GM10266 (cell line): ENCODE results near the gene NLRC5.

Experiments used
- DNase-seq: peaks from one replicate; pipeline ENCODE4 v3.0.0; 2012; ENCODE audit errors: extremely low spot score
- TF ChIP-seq, protein P1 (sequence below): IDR thresholded peaks from 2 replicates; pipeline ENCODE4 v1.5.1; 2012; ENCODE audit warnings: mild to moderate bottlenecking, low read depth; ENCODE audit not compliant: control insufficient read depth, insufficient read depth; ENCODE audit errors: missing control alignments

NLRC5 gene

DNA sequence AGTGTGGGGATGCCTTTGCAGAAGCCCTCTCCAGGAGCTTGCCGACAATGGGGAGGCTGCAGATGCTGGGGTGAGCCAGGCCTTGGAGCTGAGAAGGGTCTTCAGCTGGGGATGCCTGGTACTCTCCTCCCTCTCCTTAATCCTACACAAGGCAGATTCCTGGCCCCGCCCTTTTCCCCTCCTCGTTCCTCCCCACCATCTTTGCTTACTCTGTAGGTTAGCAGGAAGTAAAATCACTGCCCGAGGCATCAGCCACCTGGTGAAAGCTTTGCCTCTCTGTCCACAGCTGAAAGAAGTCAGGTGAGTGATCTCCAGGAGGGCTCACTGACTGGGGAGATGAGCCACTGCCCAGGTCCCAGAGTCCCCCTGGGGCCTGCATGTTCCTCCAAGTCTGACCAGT, 38.7 kb downstream of the NLRC5 start:
- TF ChIP-seq, protein P1, sequence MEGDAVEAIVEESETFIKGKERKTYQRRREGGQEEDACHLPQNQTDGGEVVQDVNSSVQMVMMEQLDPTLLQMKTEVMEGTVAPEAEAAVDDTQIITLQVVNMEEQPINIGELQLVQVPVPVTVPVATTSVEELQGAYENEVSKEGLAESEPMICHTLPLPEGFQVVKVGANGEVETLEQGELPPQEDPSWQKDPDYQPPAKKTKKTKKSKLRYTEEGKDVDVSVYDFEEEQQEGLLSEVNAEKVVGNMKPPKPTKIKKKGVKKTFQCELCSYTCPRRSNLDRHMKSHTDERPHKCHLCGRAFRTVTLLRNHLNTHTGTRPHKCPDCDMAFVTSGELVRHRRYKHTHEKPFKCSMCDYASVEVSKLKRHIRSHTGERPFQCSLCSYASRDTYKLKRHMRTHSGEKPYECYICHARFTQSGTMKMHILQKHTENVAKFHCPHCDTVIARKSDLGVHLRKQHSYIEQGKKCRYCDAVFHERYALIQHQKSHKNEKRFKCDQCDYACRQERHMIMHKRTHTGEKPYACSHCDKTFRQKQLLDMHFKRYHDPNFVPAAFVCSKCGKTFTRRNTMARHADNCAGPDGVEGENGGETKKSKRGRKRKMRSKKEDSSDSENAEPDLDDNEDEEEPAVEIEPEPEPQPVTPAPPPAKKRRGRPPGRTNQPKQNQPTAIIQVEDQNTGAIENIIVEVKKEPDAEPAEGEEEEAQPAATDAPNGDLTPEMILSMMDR: no peak
- DNase-seq: no peak

DNA sequence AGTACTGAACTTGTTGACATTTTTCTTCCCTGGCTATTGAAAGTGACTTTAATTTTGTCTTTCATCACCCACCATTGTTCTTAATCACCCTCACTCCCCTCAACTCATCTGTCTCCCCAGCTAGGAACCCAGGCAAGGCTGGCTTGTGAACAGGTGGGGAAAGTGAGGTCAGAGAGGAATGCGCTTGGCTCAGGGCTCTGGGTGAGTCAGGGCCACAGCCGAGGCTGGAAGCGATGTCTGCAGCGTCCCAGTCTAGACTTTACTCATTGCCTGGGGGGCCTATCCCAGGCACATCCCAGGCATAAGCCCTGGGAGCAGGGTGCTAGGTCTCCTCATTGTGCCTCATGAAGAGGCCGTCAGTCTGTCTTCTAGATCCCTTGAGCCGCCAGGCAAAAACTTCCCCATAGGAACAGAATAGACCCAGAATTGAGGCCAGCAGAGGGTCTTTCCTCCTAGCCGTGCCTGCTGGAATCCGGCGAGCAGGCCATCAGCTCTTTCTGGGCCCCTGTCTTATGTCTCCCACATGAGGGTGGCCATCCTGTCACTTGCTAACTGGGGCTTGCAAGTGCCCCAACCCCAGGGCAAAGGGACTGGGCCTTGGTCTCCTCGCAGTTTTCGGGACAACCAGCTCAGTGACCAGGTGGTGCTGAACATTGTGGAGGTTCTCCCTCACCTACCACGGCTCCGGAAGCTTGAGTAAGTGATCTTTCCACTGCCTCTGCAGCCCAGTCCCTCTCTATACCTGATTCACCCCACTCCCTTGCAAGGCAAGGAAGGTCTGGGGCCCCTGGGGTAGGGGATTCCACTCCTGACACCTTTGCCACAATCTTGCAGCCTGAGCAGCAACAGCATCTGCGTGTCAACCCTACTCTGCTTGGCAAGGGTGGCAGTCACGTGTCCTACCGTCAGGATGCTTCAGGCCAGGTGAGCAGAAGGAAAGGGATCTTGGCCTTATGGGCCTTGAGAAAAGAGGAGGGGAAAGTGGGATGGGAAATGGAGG, 40.1 kb downstream of the NLRC5 start:
- DNase-seq: no peak

DNA sequence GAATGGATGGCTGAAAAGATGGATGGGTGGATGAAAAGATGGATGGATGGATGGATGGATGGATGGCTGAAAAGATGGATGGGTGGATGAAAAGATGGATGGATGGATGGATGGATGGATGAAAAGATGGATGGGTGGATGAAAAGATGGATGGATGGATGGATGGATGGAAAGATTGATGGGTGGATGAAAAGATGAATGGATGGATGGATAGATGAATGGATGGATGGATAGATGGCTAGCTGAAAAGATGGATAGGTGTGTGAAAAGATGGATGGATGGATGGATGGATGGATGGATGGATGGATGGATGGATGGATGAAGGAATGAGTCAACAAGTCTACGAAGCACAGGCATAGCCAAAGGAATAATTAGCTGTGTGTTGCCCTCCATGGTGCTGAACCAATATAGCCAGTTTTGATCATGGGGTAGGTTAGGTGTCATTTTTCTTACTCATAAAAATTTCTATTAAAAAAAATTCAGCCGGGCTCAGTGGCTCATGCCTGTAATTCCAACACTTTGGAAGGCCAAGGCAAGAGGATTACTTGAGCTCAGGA, 41.1 kb downstream of the NLRC5 start:
- DNase-seq: no peak
- TF ChIP-seq, protein P1: no peak

More for the DNA sequence above, 40.1 kb downstream of the NLRC5 start:
- TF ChIP-seq, protein P1: no peak

DNA sequence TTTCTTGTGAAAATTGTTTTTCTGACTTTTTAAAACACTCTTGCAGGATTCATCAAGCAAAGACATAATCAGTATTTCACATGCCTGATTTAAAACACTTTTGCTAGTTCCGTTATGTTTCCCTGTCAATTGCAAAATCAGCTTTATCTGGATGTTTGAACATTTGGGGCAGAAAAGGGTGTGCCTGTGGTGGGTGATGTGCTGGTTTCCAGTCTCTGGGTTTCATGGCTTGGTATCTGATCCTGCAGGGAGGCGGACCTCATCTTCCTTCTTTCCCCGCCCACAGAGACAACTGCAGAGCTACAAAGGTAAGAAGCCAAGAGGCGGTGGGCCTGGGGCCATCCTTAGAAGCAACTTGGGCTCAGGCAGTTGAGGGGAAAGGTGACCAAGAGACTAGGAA, 41.8 kb downstream of the NLRC5 start:
- TF ChIP-seq, protein P1: no peak
- no peak for DNase-seq

DNA sequence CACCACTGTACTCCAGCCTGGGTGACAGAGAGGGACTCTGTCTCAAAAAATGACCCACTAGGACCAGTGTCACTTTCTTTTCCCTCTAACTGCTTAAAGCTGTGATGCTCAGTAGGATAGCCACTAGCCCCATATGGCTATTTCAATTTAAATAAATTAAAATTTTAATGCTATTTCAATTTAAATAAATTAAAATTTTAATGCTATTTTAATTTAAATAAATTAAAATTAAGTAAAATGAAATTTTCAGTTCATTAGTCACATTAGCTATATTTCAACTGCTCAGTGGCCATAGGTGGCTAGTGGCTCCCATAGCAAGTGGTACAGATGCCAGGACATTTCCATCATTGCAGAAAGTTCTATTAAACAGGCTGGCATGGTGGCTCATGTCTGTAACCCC, 43.0 kb downstream of the NLRC5 start:
- no peak for DNase-seq
- TF ChIP-seq, protein P1: no peak

DNA sequence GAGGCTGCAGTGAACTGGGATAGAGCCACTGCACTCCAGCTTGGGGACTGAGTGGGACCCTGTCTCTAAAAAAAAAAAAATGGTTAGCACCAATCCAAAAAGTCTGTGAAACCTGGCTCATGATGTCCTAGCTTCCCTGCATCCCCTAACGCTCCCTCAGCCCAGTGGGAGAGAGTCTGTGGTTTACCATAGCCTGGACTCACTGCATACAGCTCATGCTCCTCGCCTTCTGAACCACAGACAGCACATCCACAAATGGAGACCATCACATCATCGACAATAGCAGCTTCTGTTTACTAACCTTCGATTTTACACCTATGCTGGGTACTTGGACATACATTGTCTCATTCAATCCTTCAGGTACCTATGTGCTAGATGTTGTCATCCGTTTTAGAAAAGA, 43.6 kb downstream of the NLRC5 start:
- DNase-seq: no peak
- TF ChIP-seq, protein P1: no peak

DNA sequence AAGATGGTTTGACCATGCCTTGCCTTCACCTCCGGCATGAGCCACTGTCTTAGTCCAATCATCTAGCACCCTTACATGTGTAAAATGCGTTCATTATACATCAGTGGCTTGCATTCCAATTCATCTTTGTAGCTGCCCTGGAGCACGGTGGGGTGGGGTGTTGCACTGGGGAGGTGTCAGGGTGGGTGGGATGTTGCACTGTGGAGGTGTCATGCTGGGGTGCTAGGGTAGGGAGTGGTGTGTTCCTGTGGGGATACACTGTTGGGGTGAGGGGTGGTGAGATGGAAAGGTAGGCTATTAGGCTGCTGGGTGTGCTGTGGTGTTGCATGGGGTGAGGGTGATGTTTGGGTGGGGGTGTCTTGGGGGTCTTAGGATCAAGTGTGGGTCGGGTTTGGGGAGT, 47.0 kb downstream of the NLRC5 start:
- TF ChIP-seq, protein P1: no peak
- no peak for DNase-seq
